B cell (primary cell): ENCODE data around the gene DUSP5. TPM values are rescaled to one million over a fixed set of nuclear protein-coding genes. Genes with fewer than 3 reads are reported as not detected.
A peak's percentile ranks its signal among the peaks of the same experiment; 100 is the strongest.

ENCODE experiments used
- ATAC-seq: fragments of 200-7000 bp; cut with Tn5 transposase; one replicate; pipeline ENCODE4 v1.10.0; 2021; ENCODE audit warnings: low read depth, mild to moderate bottlenecking, moderate number of reproducible peaks, moderate library complexity
- CTCF ChIA-PET: fragments of 350-600 bp; sonication (Branson Sonifier 250); formaldehyde crosslinking; loops from one replicate; lab custom pipeline; 2021; ENCODE audit warnings: antibody characterized with exemption, inconsistent platforms; lab: Charles Lee
- POLR2A ChIA-PET: fragments of 350-600 bp; sonication (Branson Sonifier 250); formaldehyde crosslinking; loops from one replicate; lab custom pipeline; 2021; ENCODE audit warnings: antibody characterized with exemption; lab: Charles Lee
- DNase-seq: peaks from one replicate; pipeline ENCODE4 v3.0.0; 2013
- H2AFZ ChIP-seq: 2 replicates; pipeline ENCODE4 v1.6.1; 2012; ENCODE audit warnings: mild to moderate bottlenecking, low read depth, low read length; ENCODE audit not compliant: insufficient read depth, poor library complexity, severe bottlenecking
- H3K27ac ChIP-seq, 2 donors: 1 replicate in 1 of 2; 2 replicates in 1 of 2; pipeline ENCODE4 v1.5.1; 2012 to 2013; ENCODE audit warnings: low read length in 2 of 2, mild to moderate bottlenecking in 2 of 2, moderate library complexity in 1 of 2
- H3K27me3 ChIP-seq, 4 experiments: fragments of 200-600 bp in 1 of 4; sonication (generic) in 1 of 4; replicated peaks in 1 of 4; 1 replicate in 2 of 4; 2 replicates in 2 of 4; pipeline versions ENCODE4 v1.6.1 to v1.7.0; 2013 to 2016; ENCODE audit warnings: low read length in 3 of 4, mild to moderate bottlenecking in 2 of 4, mixed read lengths in 1 of 4, moderate library complexity in 1 of 4; ENCODE audit not compliant: insufficient read depth in 4 of 4, control insufficient read depth in 3 of 4; ENCODE audit errors: control extremely low read depth in 1 of 4
- H3K36me3 ChIP-seq, 2 experiments: replicated peaks in 1 of 2; 1 replicate in 1 of 2; 2 replicates in 1 of 2; pipeline versions ENCODE4 v1.6.1 to v1.7.1; 2013; ENCODE audit warnings: low read length in 1 of 2; ENCODE audit not compliant: insufficient read depth in 2 of 2, control insufficient read depth in 1 of 2; ENCODE audit errors: control extremely low read depth in 1 of 2, extremely low read depth in 1 of 2
- H3K4me1 ChIP-seq, 2 donors: fragments of 200-600 bp in 1 of 2; sonication (generic) in 1 of 2; 1 replicate in 1 of 2; 2 replicates in 1 of 2; pipeline versions ENCODE4 v1.5.1 to v1.6.1; 2013 to 2017; ENCODE audit warnings: low read length in 2 of 2; ENCODE audit not compliant: control insufficient read depth in 2 of 2, insufficient read depth in 2 of 2
- H3K4me2 ChIP-seq: replicated peaks from 2 replicates; pipeline ENCODE3; 2012; ENCODE audit warnings: mild to moderate bottlenecking, low read depth, low read length; ENCODE audit not compliant: poor library complexity, severe bottlenecking
- H3K4me3 ChIP-seq, 5 experiments: fragments of 200-600 bp in 1 of 5; sonication (generic) in 1 of 5; 1 replicate in 3 of 5; 2 replicates in 2 of 5; pipeline versions ENCODE4 v1.5.1 to v1.7.0; 2011 to 2016; ENCODE audit warnings: low read length in 4 of 5, mild to moderate bottlenecking in 4 of 5, low read depth in 2 of 5, control low read depth in 1 of 5, moderate library complexity in 1 of 5; ENCODE audit not compliant: insufficient read depth in 1 of 5; ENCODE audit errors: control extremely low read depth in 1 of 5, extremely low read depth in 1 of 5
- H3K79me2 ChIP-seq: fragments of 200-600 bp; sonication (generic); one replicate; pipeline ENCODE4 v1.6.0; 2016; ENCODE audit warnings: low read length; ENCODE audit not compliant: control insufficient read depth, insufficient read depth
- H3K9ac ChIP-seq: fragments of 200-600 bp; sonication (generic); 2 replicates; pipeline ENCODE4 v1.6.1; 2017; ENCODE audit warnings: mild to moderate bottlenecking, low read length, moderate library complexity
- H3K9me3 ChIP-seq, 3 donors: one replicate each; pipeline versions ENCODE4 v1.6.1 to v1.7.1; 2013; ENCODE audit warnings: low read length in 2 of 3; ENCODE audit not compliant: control insufficient read depth in 2 of 3, insufficient read depth in 1 of 3; ENCODE audit errors: control extremely low read depth in 1 of 3
- H4K20me1 ChIP-seq: 2 replicates; pipeline ENCODE4 v1.6.0; 2012; ENCODE audit warnings: mild to moderate bottlenecking, low read length; ENCODE audit not compliant: insufficient read depth, control insufficient read depth, poor library complexity, severe bottlenecking
- H3K27ac Mint-ChIP-seq: one replicate; pipeline ENCODE4 v1.8.0; 2021; ENCODE audit warnings: mixed read lengths
- H3K27me3 Mint-ChIP-seq: one replicate; pipeline ENCODE4 v1.8.0; 2021; ENCODE audit warnings: mixed read lengths
- H3K4me1 Mint-ChIP-seq: one replicate; pipeline ENCODE4 v1.8.0; 2021; ENCODE audit warnings: mixed read lengths
- H3K4me3 Mint-ChIP-seq: one replicate; pipeline ENCODE4 v1.8.0; 2021; ENCODE audit warnings: mixed read lengths
- H3K9me3 Mint-ChIP-seq: one replicate; pipeline ENCODE4 v1.8.0; 2022; ENCODE audit warnings: mixed read lengths; ENCODE audit not compliant: insufficient read depth
- EZH2 ChIP-seq: IDR thresholded peaks from 2 replicates; pipeline ENCODE4 v1.6.1; 2012; ENCODE audit warnings: borderline replicate concordance, low read depth, mild to moderate bottlenecking, moderate library complexity, low read length; ENCODE audit not compliant: insufficient read depth, poor library complexity, severe bottlenecking
- WGBS: methylation state at CpG from one replicate; pipeline ENCODE4 v1.1.5; 2013; ENCODE audit warnings: missing lambda C conversion rate; ENCODE audit not compliant: insufficient coverage; 5-methylcytosine and 5-hydroxymethylcytosine counted together
- intact Hi-C: fragments of 100-400 bp; cut with micrococcal nuclease; formaldehyde crosslinking; loops from one replicate; pipeline ENCODE4 v1.10.0; 2022
- polyA plus RNA-seq: library from polyadenylated mRNA; depleted of rRNA; stranded (reverse); fragments of >200 nt; gene quantifications from 2 replicates; pipeline ENCODE4 v1.2.3, GENCODE V29; 2012
- total RNA-seq, 2 donors: library from RNA; stranded (reverse); fragments of 120-200 nt in 1 of 2; gene quantifications; 1 replicate in 1 of 2; 2 replicates in 1 of 2; pipeline versions ENCODE4 v1.2.3 to v1.2.4, GENCODE V29; 2013 to 2022
- TF ChIP-seq, protein P1 (sequence below): fragments of 200-600 bp; IDR thresholded peaks from one replicate; pipeline ENCODE4 v1.8.0; 2022; ENCODE audit warnings: antibody characterized with exemption, mild to moderate bottlenecking

DUSP5 gene
- total and polyA plus RNA-seq, 2 donors (not counting 1 experiment from before 2014, with no cell fraction given) = 10.0 to 71.0 TPM

DNA sequence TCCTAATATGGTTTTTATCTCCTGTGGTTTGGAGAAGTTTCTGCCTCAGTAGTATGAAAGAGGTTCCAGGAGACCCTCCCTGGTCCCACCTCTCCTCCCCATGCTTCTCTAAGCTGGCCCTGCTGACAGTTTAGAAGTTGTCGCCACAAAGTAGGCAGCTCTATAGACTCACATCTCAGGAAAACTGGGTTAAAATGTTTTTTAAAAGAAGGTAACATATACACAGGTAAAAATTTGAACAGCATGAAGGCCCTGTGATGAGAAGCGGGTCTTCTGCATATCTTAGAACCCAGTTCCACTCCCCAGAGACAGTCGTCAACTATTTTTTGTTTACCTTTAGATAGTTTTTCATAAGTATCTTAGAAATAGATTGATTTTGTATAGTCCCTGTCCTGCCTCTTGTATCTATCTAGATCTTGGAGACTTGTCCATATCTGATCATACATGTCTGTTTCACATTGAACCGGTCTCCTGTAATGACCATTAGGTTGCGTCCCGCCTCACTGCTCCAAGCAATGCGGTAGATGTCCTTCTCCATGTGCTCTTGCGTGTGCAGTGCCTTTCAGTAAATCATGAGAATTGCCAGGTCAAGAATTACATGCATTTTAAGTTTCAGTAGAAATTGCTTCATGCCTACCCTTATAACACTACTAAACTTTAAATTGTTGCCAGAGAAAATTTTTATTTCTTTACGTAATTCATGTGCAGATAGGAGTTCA, 2.2 kb downstream of the DUSP5 start:
- Mint-ChIP-seq H3K4me1 (peaks cover 73% of the 10 kb centered on the region), H3K27me3 (peaks cover 6% of the 10 kb centered on the region), H3K4me3 (peak overlapping the region; percentile 91), H3K9me3 (no peaks in the 10 kb centered on the region), H3K27ac (no peak overlapping the region)
- H3K9me3 ChIP-seq = no peaks in the 10 kb centered on the region
- no peak for ATAC-seq
- peak overlapping the region; percentile 93 for H3K4me2 ChIP-seq
- H3K79me2 ChIP-seq = peaks cover 17% of the 10 kb centered on the region
- peaks cover 56 to 71% of the 10 kb centered on the region in 2 donors for H3K4me1 ChIP-seq
- no peak overlapping the region for H3K4me3 ChIP-seq
- no peak overlapping the region for H2AFZ ChIP-seq
- intact Hi-C loops = loop anchor here (2.0 to 5.0 kb wide), 4 partner anchors 273 to 367 kb away; no protein-coding TSS in a partner anchor
- no peaks in the 10 kb centered on the region for H3K36me3 ChIP-seq
- peaks cover 29% of the 10 kb centered on the region for H4K20me1 ChIP-seq
- no peak for DNase-seq
- 96% methylated on average over 4 of the region's 9 CpGs for WGBS
- H3K9ac ChIP-seq = no peak overlapping the region
- peaks cover 0 to 14% (median 2%) of the 10 kb centered on the region in 4 experiments for H3K27me3 ChIP-seq
- POLR2A ChIA-PET = interaction anchor here (1.3 to 1.4 kb wide), 2 partner anchors 145 to 195 kb away, joined by 4 to 5 read pairs; no protein-coding TSS in a partner anchor
- H3K27ac ChIP-seq = no peak overlapping the region
- no peak for TF ChIP-seq EZH2
- TF ChIP-seq, protein P1, sequence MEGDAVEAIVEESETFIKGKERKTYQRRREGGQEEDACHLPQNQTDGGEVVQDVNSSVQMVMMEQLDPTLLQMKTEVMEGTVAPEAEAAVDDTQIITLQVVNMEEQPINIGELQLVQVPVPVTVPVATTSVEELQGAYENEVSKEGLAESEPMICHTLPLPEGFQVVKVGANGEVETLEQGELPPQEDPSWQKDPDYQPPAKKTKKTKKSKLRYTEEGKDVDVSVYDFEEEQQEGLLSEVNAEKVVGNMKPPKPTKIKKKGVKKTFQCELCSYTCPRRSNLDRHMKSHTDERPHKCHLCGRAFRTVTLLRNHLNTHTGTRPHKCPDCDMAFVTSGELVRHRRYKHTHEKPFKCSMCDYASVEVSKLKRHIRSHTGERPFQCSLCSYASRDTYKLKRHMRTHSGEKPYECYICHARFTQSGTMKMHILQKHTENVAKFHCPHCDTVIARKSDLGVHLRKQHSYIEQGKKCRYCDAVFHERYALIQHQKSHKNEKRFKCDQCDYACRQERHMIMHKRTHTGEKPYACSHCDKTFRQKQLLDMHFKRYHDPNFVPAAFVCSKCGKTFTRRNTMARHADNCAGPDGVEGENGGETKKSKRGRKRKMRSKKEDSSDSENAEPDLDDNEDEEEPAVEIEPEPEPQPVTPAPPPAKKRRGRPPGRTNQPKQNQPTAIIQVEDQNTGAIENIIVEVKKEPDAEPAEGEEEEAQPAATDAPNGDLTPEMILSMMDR = no peak
- CTCF ChIA-PET = interaction anchor here (1.0 to 10.3 kb wide), 5 partner anchors 45 to 195 kb away, joined by 3 to 87 read pairs (median 5); partner anchors contain the start of gene SMNDC1

DNA sequence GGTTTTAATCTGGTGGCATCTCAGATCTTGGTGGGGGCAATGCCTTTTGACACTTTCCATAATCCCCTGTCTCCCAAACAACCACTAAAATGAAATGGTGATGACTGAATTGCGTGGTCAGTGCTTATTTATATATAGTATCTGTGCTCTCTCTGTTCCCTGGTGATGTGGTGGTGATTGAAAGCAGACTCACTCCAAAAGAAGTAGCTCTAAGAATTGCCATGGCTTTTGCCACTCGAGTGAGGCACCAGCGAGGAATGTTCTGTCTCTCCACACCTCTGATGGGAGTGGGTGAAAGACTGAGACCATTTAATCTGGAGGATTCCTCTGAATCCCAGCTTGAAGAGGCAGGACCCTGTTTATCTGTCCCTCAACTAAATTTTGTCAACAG, 2.8 kb downstream of the DUSP5 start:
- WGBS = 100% methylated on average over 1 of the region's 3 CpGs
- POLR2A ChIA-PET = interaction anchor here (1.4 kb wide), 1 partner anchor 195 kb away, joined by 4 read pairs; no protein-coding TSS in a partner anchor
- Histone ChIP-seq H3K9ac (no peak overlapping the region), H3K4me1 (peaks cover 61 to 77% of the 10 kb centered on the region in 2 donors), H3K9me3 (no peaks in the 10 kb centered on the region), H3K4me3 (no peak overlapping the region), H3K36me3 (no peaks in the 10 kb centered on the region), H3K4me2 (no peak overlapping the region), H3K27me3 (peaks cover 0 to 14% (median 2%) of the 10 kb centered on the region in 4 experiments), H3K79me2 (peaks cover 17% of the 10 kb centered on the region), H3K27ac (no peak overlapping the region), H4K20me1 (peaks cover 29% of the 10 kb centered on the region), H2AFZ (no peak overlapping the region)
- Mint-ChIP-seq H3K4me3 (peak overlapping the region; percentile 91), H3K27ac (no peak overlapping the region), H3K4me1 (peaks cover 78% of the 10 kb centered on the region), H3K27me3 (peaks cover 6% of the 10 kb centered on the region), H3K9me3 (no peaks in the 10 kb centered on the region)
- intact Hi-C loops = loop anchor here (5.0 kb wide), 2 partner anchors 273 to 367 kb away; no protein-coding TSS in a partner anchor
- ATAC-seq (no peak), DNase-seq (no peak)
- TF ChIP-seq, protein P1 = no peak
- no peak for TF ChIP-seq EZH2
- CTCF ChIA-PET = interaction anchor here (1.0 to 10.3 kb wide), 5 partner anchors 9 to 150 kb away, joined by 3 to 87 read pairs (median 3); no protein-coding TSS in a partner anchor
